CD8-positive, alpha-beta memory T cell (primary cell): Measurements from ENCODE around the gene PLSCR4. TPM values are rescaled to one million over a fixed set of nuclear protein-coding genes. Genes with fewer than 3 reads are reported as not detected.
"Not testable (repeated sequence)": the region's sequence is repeated elsewhere in the genome, so short reads cannot be mapped to it uniquely, and the experiment has no call there.

ENCODE experiments used
- CTCF ChIA-PET: fragments of 350-600 bp; sonication (Branson Sonifier 250); formaldehyde crosslinking; loops from one replicate; lab custom pipeline; 2021; ENCODE audit warnings: antibody characterized with exemption; lab: Charles Lee
- POLR2A ChIA-PET: fragments of 350-600 bp; sonication (Branson Sonifier 250); formaldehyde crosslinking; loops from one replicate; lab custom pipeline; 2021; ENCODE audit warnings: antibody characterized with exemption; lab: Charles Lee
- DNase-seq, 5 donors: peaks; one replicate each; pipeline versions ENCODE4 v3.0.0 to v3.0.0-alpha.2; 2020 to 2022; ENCODE audit warnings: mixed read lengths in 1 of 5
- H3K27ac ChIP-seq: one replicate; pipeline ENCODE4 v1.7.0; 2013; ENCODE audit warnings: low read depth, mild to moderate bottlenecking, low read length, moderate library complexity
- H3K27me3 ChIP-seq: 2 replicates; pipeline ENCODE4 v1.7.0; 2013; ENCODE audit warnings: low read length, mild to moderate bottlenecking; ENCODE audit not compliant: insufficient read depth, poor library complexity, severe bottlenecking
- H3K36me3 ChIP-seq: 2 replicates; pipeline ENCODE4 v1.7.0; 2013; ENCODE audit warnings: mild to moderate bottlenecking, low read length, moderate library complexity; ENCODE audit not compliant: insufficient read depth
- H3K4me1 ChIP-seq: 2 replicates; pipeline ENCODE4 v1.7.0; 2013; ENCODE audit warnings: mild to moderate bottlenecking, low read length, moderate library complexity; ENCODE audit not compliant: insufficient read depth
- H3K4me3 ChIP-seq: 2 replicates; pipeline ENCODE4 v1.7.0; 2013; ENCODE audit warnings: mild to moderate bottlenecking, low read length
- H3K9me3 ChIP-seq: 2 replicates; pipeline ENCODE4 v1.7.0; 2013; ENCODE audit warnings: mild to moderate bottlenecking, low read length
- H3K27ac Mint-ChIP-seq, 8 donors: one replicate each; pipeline ENCODE4 v1.8.0; 2020 to 2021; ENCODE audit warnings: mixed read lengths in 8 of 8, mild to moderate bottlenecking in 6 of 8, inconsistent platforms in 3 of 8, moderate library complexity in 3 of 8
- H3K27me3 Mint-ChIP-seq, 2 donors: one replicate each; pipeline ENCODE4 v1.8.0; 2020 to 2021; ENCODE audit warnings: mixed read lengths in 2 of 2, mild to moderate bottlenecking in 1 of 2, moderate library complexity in 1 of 2
- H3K36me3 Mint-ChIP-seq, 3 donors: one replicate each; pipeline ENCODE4 v1.8.0; 2020 to 2021; ENCODE audit warnings: mixed read lengths in 3 of 3, inconsistent platforms in 1 of 3, mild to moderate bottlenecking in 1 of 3
- H3K4me1 Mint-ChIP-seq, 3 donors: one replicate each; pipeline ENCODE4 v1.8.0; 2020 to 2021; ENCODE audit warnings: mixed read lengths in 3 of 3, inconsistent platforms in 1 of 3, mild to moderate bottlenecking in 1 of 3
- H3K4me3 Mint-ChIP-seq, 7 donors: one replicate each; pipeline ENCODE4 v1.8.0; 2020 to 2021; ENCODE audit warnings: mixed read lengths in 7 of 7, mild to moderate bottlenecking in 6 of 7, moderate library complexity in 4 of 7, inconsistent platforms in 2 of 7
- H3K9me3 Mint-ChIP-seq, 5 donors: one replicate each; pipeline ENCODE4 v1.8.0; 2020 to 2022; ENCODE audit warnings: mixed read lengths in 5 of 5, mild to moderate bottlenecking in 3 of 5, moderate library complexity in 2 of 5, inconsistent platforms in 1 of 5
- polyA plus RNA-seq: library from polyadenylated mRNA; unstranded; fragments of 300-500 nt; fragmentation: Illumina TruSeq; gene quantifications from one replicate; pipeline ENCODE4 v1.2.3, GENCODE V29; 2021
- total RNA-seq, 2 experiments: library from RNA; stranded (reverse); gene quantifications; one replicate each; pipeline ENCODE4 v1.2.3, GENCODE V29; 2021

PLSCR4 gene
- total and polyA plus RNA-seq, 3 experiments from 2014 or later: not detected

DNA sequence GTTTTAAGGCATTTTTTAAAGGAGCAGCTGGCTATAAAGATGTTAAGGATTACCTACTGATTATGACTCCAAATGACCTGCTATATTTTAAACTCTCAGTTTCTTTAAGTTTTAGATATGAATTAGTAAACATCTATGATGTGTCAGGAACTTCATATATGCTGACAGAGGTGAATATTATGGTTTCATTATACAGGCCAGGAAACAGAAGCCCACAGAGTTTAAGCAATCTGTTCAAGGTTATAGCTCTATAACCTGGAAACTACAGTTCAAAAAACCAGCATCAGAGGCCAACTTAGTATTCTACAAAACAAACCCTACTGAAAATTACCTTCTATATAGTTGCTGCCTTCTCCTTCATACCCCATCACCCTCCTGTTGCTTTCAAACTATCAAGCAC is 17.4 kb downstream of the PLSCR4 start:
- DNase-seq: no peak
- Mint-ChIP-seq H3K4me3 (no peak overlapping the region), H3K4me1 (no peaks in the 10 kb centered on the region), H3K9me3 (peaks cover 18 to 33% (median 25%) of the 10 kb centered on the region in 5 donors), H3K27me3 (peaks cover 0 to 12% of the 10 kb centered on the region in 2 donors), H3K36me3 (peaks cover 0 to 6% (median 0%) of the 10 kb centered on the region in 3 donors), H3K27ac (no peak overlapping the region)
- Histone ChIP-seq H3K9me3 (no peaks in the 10 kb centered on the region), H3K27ac (no peak overlapping the region), H3K4me3 (no peak overlapping the region), H3K4me1 (no peaks in the 10 kb centered on the region), H3K36me3 (no peaks in the 10 kb centered on the region), H3K27me3 (no peaks in the 10 kb centered on the region)
- ChIA-PET CTCF (no interaction called here), POLR2A (no interaction called here)

DNA sequence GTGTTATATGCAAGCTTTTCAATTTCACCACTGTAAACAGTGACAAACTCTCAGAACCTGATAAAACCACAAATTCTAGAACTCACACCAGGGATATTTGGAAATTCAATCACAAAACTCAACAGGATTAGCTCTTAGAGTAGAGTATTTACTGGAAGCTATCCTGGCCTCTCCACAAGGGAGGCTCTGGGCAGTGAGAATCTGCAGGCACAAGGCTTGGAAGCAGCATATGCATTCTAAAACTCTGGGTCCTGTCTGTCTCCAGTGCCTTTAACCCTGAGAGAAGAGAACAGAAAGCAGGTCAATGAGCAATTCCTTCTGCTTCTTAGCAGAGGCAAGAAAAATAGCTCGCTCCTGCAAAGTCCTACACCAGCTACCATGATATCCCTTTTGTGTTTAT is 23.4 kb downstream of the PLSCR4 start:
- Mint-ChIP-seq H3K36me3 (no peaks in the 10 kb centered on the region), H3K27me3 (peaks cover 0 to 3% of the 10 kb centered on the region in 2 donors), H3K27ac (no peak overlapping the region), H3K9me3 (peaks cover 0 to 3% (median 0%) of the 10 kb centered on the region in 5 donors), H3K4me3 (no peak overlapping the region), H3K4me1 (no peaks in the 10 kb centered on the region)
- Histone ChIP-seq H3K27me3 (no peaks in the 10 kb centered on the region), H3K4me1 (no peaks in the 10 kb centered on the region), H3K27ac (no peak overlapping the region), H3K9me3 (no peaks in the 10 kb centered on the region), H3K36me3 (no peaks in the 10 kb centered on the region), H3K4me3 (no peak overlapping the region)
- POLR2A ChIA-PET: no interaction called here
- CTCF ChIA-PET: no interaction called here
- DNase-seq: no peak

DNA sequence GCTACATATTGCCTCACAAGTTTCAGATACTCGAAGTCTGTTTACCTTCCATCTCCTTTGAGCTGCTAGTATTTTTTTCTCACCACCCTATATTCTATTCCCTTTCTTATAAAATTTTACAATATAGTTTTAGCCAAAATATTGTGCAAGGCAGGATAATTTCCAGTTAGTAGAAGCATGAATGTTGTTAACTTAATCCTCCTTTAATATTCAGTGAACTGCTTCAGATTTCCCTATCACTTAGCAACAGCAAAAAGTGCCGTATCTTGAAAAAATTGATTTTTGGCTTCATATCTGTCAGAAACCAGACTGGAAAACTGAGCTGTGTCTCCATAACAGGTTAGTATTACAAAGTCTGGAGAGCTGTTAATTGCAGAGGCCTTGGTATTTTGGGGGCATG is 24.0 kb downstream of the PLSCR4 start:
- Mint-ChIP-seq H3K27me3 (no peaks in the 10 kb centered on the region), H3K27ac (no peak overlapping the region), H3K4me1 (no peaks in the 10 kb centered on the region), H3K9me3 (peaks cover 0 to 3% (median 0%) of the 10 kb centered on the region in 5 donors), H3K4me3 (no peak overlapping the region), H3K36me3 (no peaks in the 10 kb centered on the region)
- CTCF ChIA-PET: no interaction called here
- Histone ChIP-seq H3K4me3 (no peak overlapping the region), H3K27ac (no peak overlapping the region), H3K27me3 (no peaks in the 10 kb centered on the region), H3K36me3 (no peaks in the 10 kb centered on the region), H3K4me1 (no peaks in the 10 kb centered on the region), H3K9me3 (no peaks in the 10 kb centered on the region)
- POLR2A ChIA-PET: no interaction called here
- DNase-seq: no peak

DNA sequence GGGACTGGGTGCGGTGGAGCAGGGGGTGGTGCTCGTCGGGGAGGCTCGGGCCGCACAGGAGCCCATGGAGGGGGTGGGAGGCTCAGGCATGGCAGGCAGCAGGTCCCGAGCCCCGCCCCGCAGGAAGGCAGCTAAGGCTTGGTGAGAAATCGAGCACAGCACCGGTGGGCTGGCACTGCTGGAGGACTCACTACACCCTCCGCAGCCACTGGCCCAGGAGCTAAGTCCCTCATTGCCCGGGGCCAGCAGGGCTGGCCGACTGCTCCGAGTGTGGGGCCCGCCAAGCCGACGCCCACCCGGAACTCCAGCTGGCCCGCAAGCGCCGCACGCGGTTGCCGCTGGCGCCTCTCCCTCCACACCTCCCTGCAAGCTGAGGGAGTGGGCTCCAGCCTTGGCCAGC is 25.4 kb downstream of the PLSCR4 start:
- H3K27ac ChIP-seq, H3K9me3 Mint-ChIP-seq, H3K4me3 Mint-ChIP-seq, H3K4me1 ChIP-seq, H3K27me3 ChIP-seq, CTCF ChIA-PET, H3K27me3 Mint-ChIP-seq, H3K36me3 Mint-ChIP-seq, H3K4me3 ChIP-seq, H3K27ac Mint-ChIP-seq, H3K9me3 ChIP-seq, DNase-seq, POLR2A ChIA-PET, H3K4me1 Mint-ChIP-seq, H3K36me3 ChIP-seq: not testable (repeated sequence)

DNA sequence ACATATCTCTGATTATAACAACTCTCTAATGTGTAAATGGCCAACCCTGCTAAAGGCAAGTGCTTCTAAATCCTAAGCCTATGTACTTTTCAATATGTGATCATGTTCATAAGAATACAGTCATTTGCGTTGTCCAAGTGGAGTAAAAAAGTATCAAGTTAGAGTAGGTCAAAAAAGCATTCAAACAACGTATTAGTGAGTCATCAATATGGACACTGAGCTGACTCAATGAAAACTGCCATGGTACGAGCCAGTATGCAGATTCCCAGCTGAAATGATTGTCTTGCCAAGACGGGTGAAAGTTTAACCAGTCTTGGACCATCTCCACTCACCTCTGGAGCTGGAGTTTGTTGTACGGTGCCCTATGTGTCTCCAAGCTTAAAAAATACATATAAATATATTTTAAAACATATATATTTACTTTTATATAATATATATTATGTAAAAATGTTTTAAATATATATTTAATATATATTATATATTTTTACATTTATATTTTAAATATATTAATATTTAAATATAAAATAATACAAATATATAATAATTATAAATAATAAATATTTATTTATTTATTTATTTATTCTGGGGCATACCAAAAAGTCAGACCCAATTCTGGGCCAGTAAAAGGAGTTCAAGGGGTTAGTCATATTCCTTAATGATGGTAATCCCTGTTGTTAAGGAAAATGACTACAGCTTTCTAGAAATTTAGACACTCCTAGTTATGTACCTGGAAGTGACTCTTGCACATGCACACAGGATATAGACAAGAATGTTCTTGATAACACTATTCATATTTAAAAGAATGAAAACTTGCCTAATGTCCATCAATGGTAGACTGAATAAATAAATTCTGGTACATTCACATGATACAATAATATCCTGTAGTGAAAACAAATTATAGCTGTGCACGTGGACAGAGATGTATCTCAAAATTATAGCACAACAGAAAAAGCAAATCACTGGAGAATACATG is 27.2 kb downstream of the PLSCR4 start:
- H3K27me3 Mint-ChIP-seq: peaks cover 0 to 2% of the 10 kb centered on the region in 2 donors
- ChIA-PET CTCF (interaction anchor here (1.1 kb wide), 1 partner anchor 357 kb away, joined by 3 read pairs; no protein-coding TSS in a partner anchor), POLR2A (no interaction called here)
- no peaks in the 10 kb centered on the region for H3K36me3 Mint-ChIP-seq
- no peak overlapping the region for H3K27ac Mint-ChIP-seq
- DNase-seq: no peak
- no peaks in the 10 kb centered on the region for H3K36me3 ChIP-seq
- no peaks in the 10 kb centered on the region for H3K9me3 Mint-ChIP-seq
- no peak overlapping the region for H3K4me3 Mint-ChIP-seq
- H3K9me3 ChIP-seq: no peaks in the 10 kb centered on the region
- H3K27me3 ChIP-seq: no peaks in the 10 kb centered on the region
- no peak overlapping the region for H3K4me3 ChIP-seq
- H3K27ac ChIP-seq: no peak overlapping the region
- no peaks in the 10 kb centered on the region for H3K4me1 ChIP-seq
- H3K4me1 Mint-ChIP-seq: no peaks in the 10 kb centered on the region

DNA sequence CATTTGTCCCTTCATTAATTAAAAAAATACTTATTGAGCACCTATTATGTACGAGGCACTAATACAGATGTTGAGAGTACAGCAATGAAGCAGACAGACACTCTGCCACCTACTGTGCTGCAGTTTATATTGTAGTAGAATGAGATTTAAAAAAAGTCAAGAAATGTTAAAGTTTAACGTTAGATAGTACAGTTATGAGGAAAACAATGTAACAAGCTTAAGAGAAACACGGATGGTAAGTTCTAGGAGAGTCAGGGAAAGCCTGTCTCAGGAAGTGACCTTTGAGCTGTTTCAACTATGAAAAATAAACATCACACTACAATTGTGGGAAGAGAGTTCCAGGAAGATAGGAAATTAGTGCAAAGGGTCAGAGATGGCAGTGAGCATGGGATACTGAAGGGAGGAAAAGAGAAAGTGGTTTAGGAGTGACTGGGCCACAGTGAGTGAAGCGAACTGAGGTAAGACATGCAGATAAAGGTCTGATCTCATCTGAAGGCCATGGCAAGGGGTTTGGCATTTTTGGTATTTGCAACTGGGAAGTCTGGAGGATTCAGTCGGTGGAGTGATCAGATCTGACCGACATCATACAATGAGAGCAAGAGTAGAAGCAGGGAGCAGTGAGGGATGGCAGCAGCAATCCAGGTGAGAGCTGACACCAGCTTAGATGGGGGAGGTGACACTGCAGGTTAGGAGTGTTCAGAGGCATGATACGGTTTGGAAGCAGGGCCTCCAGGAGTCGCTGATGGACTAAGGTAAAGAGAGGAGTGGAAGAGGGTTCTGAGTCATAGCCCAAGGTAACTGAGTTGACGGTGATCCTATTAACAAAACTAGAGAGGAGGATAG is 28.5 kb downstream of the PLSCR4 start:
- Histone ChIP-seq H3K27me3 (no peaks in the 10 kb centered on the region), H3K4me1 (no peaks in the 10 kb centered on the region), H3K9me3 (no peaks in the 10 kb centered on the region), H3K27ac (no peak overlapping the region), H3K36me3 (no peaks in the 10 kb centered on the region), H3K4me3 (no peak overlapping the region)
- ChIA-PET CTCF (no interaction called here), POLR2A (no interaction called here)
- H3K4me1 Mint-ChIP-seq: no peaks in the 10 kb centered on the region
- H3K36me3 Mint-ChIP-seq: no peaks in the 10 kb centered on the region
- H3K27ac Mint-ChIP-seq: no peak overlapping the region
- H3K4me3 Mint-ChIP-seq: no peak overlapping the region
- no peak for DNase-seq
- peaks cover 2 to 5% of the 10 kb centered on the region in 2 donors for H3K27me3 Mint-ChIP-seq
- H3K9me3 Mint-ChIP-seq: no peaks in the 10 kb centered on the region

DNA sequence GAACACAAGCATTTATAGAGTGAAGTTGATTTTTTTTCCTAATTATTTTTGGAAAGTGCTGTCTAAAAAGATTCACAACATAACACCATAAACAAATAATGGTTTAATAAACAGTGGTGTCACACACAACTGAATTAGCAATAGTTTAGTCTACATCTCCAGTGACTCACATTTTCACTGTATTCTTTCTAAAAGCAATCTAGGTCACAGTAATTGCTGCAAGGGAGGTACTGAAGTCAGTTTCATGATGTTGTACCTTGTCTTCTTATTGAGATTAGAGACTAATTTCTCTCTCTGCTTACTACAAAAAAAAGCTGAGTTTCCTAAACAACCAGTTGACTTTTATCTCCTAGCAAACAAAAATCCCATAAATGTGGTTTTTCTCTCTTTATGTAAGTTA is 29.6 kb downstream of the PLSCR4 start:
- no peaks in the 10 kb centered on the region for H3K36me3 Mint-ChIP-seq
- Histone ChIP-seq H3K27me3 (no peaks in the 10 kb centered on the region), H3K4me3 (no peak overlapping the region), H3K9me3 (no peaks in the 10 kb centered on the region), H3K4me1 (no peaks in the 10 kb centered on the region), H3K27ac (no peak overlapping the region), H3K36me3 (no peaks in the 10 kb centered on the region)
- H3K4me1 Mint-ChIP-seq: no peaks in the 10 kb centered on the region
- DNase-seq: no peak
- H3K27ac Mint-ChIP-seq: no peak overlapping the region
- CTCF ChIA-PET: no interaction called here
- H3K27me3 Mint-ChIP-seq: peaks cover 2 to 10% of the 10 kb centered on the region in 2 donors
- H3K4me3 Mint-ChIP-seq: no peak overlapping the region
- no peaks in the 10 kb centered on the region for H3K9me3 Mint-ChIP-seq
- POLR2A ChIA-PET: no interaction called here
